Neural cell (in vitro differentiated cells): ENCODE results near the gene ADD3. TPM values are rescaled to one million over a fixed set of nuclear protein-coding genes. Genes with fewer than 3 reads are reported as not detected.

Experiments
- H2AFZ ChIP-seq: fragments of 200-600, 300-800 bp; sonication (generic), shearing (Covaris generic); 2 replicates; pipeline ENCODE4 v1.6.0; 2014; ENCODE audit warnings: low read depth, mild to moderate bottlenecking, antibody characterized with exemption, low read length, moderate library complexity
- H3F3A ChIP-seq: fragments of 200-600 bp; shearing (Covaris generic); 2 replicates; pipeline ENCODE4 v1.6.1; 2016; ENCODE audit warnings: mild to moderate bottlenecking, moderate library complexity, mixed read lengths, antibody characterized with exemption, low read length; ENCODE audit not compliant: insufficient read depth, poor library complexity, severe bottlenecking
- H3K27ac ChIP-seq: fragments of 200-600, 300-800 bp; sonication (generic), shearing (Covaris generic); 2 replicates; pipeline ENCODE4 v1.5.1; 2014; ENCODE audit warnings: mild to moderate bottlenecking, low read length, moderate library complexity
- H3K27me3 ChIP-seq: fragments of 300-800, 200-600 bp; sonication (generic), shearing (Covaris generic); 2 replicates; pipeline ENCODE4 v1.6.0; 2014; ENCODE audit warnings: mild to moderate bottlenecking, low read depth, low read length, moderate library complexity; ENCODE audit not compliant: insufficient read depth
- H3K36me3 ChIP-seq: fragments of 300-800, 200-600 bp; sonication (generic), shearing (Covaris generic); 2 replicates; pipeline ENCODE4 v1.5.1; 2014; ENCODE audit warnings: mild to moderate bottlenecking, antibody characterized with exemption, low read length, moderate library complexity; ENCODE audit not compliant: insufficient read depth
- H3K4me2 ChIP-seq: fragments of 300-800, 200-600 bp; sonication (generic), shearing (Covaris generic); 2 replicates; pipeline ENCODE4 v1.6.0; 2014; ENCODE audit warnings: mild to moderate bottlenecking, low read length
- H3K4me3 ChIP-seq: fragments of 300-800, 200-600 bp; sonication (generic), shearing (Covaris generic); 2 replicates; pipeline ENCODE4 v1.5.1; 2014; ENCODE audit warnings: mild to moderate bottlenecking, low read length, moderate library complexity
- H3K79me2 ChIP-seq: fragments of 200-600 bp; shearing (Covaris generic); replicated peaks from 2 replicates; pipeline ENCODE4 v1.6.0; 2014; ENCODE audit warnings: mild to moderate bottlenecking, low read length, moderate library complexity; ENCODE audit not compliant: insufficient read depth
- H3K9ac ChIP-seq: fragments of 300-800, 200-600 bp; sonication (generic), shearing (Covaris generic); 2 replicates; pipeline ENCODE4 v1.6.1; 2016; ENCODE audit warnings: mild to moderate bottlenecking, low read length, mixed read lengths
- H3K9me2 ChIP-seq: fragments of 200-600 bp; shearing (Covaris generic); 2 replicates; pipeline ENCODE4 v1.6.1; 2016; ENCODE audit warnings: mild to moderate bottlenecking, low read length, mixed read lengths; ENCODE audit not compliant: insufficient read depth
- H3K9me3 ChIP-seq: fragments of 200-600, 300-800 bp; sonication (generic), shearing (Covaris generic); 2 replicates; pipeline ENCODE4 v1.6.1; 2016; ENCODE audit warnings: mild to moderate bottlenecking, mixed run types, low read length, moderate library complexity, mixed read lengths
- H4K20me1 ChIP-seq: fragments of 200-600 bp; shearing (Covaris generic); 2 replicates; pipeline ENCODE4 v1.6.1; 2016; ENCODE audit warnings: mild to moderate bottlenecking, mixed run types; ENCODE audit not compliant: insufficient read depth
- CTCF ChIP-seq: fragments of 450-650 bp; IDR thresholded peaks from 2 replicates; pipeline ENCODE4 v1.5.1; 2014; ENCODE audit warnings: antibody characterized with exemption, mild to moderate bottlenecking, moderate library complexity; ENCODE audit not compliant: poor library complexity, severe bottlenecking
- EP300 ChIP-seq: fragments of 450-650 bp; conservative IDR thresholded peaks from 2 replicates; pipeline ENCODE4 v1.6.1; 2014; ENCODE audit warnings: antibody characterized with exemption, mild to moderate bottlenecking, moderate library complexity; ENCODE audit not compliant: poor library complexity, severe bottlenecking
- EZH2 ChIP-seq: fragments of 200-600, 300-800 bp; shearing (Covaris generic), sonication (generic); IDR thresholded peaks from 2 replicates; pipeline ENCODE4 v1.6.1; 2014; ENCODE audit warnings: antibody characterized with exemption, low read length, borderline replicate concordance, mild to moderate bottlenecking; ENCODE audit not compliant: insufficient read depth, poor library complexity, severe bottlenecking
- MXI1 ChIP-seq: fragments of 450-650 bp; conservative IDR thresholded peaks from 2 replicates; pipeline ENCODE4 v1.6.1; 2014; ENCODE audit warnings: antibody characterized with exemption, mild to moderate bottlenecking; ENCODE audit not compliant: poor library complexity, severe bottlenecking
- POLR2AphosphoS5 ChIP-seq: IDR thresholded peaks from 2 replicates; pipeline ENCODE4 v1.6.1; 2012
- RAD21 ChIP-seq: fragments of 450-650 bp; conservative IDR thresholded peaks from 2 replicates; pipeline ENCODE4 v1.6.1; 2014; ENCODE audit warnings: antibody characterized with exemption, mild to moderate bottlenecking, moderate library complexity
- REST ChIP-seq: IDR thresholded peaks from 2 replicates; pipeline ENCODE4 v1.6.1; 2012; ENCODE audit warnings: borderline replicate concordance
- SMC3 ChIP-seq: fragments of 450-650 bp; conservative IDR thresholded peaks from 2 replicates; pipeline ENCODE4 v1.6.1; 2014; ENCODE audit warnings: antibody characterized with exemption, mild to moderate bottlenecking, moderate library complexity; ENCODE audit not compliant: poor library complexity
- TAF1 ChIP-seq: IDR thresholded peaks from 2 replicates; pipeline ENCODE4 v1.6.1; 2012; ENCODE audit warnings: low read depth
- polyA plus RNA-seq: library from polyadenylated mRNA; depleted of rRNA; stranded (reverse); fragments of >200 nt; gene quantifications from 2 replicates; pipeline ENCODE4 v1.2.3, GENCODE V29; 2014

Gene ADD3
- polyA plus RNA-seq, 1 donor from 2014 or later = 40.6 TPM

GRCh38 chr10:110093722-110094121, 85.9 kb downstream of the ADD3 start:
- no peaks in the 10 kb centered on the region for H3K9me2 ChIP-seq
- TF ChIP-seq EZH2 = no peak
- no peak for TF ChIP-seq POLR2AphosphoS5
- TF ChIP-seq SMC3 = no peak
- TF ChIP-seq EP300 = no peak
- TF ChIP-seq RAD21 = no peak
- no peak for TF ChIP-seq CTCF
- TF ChIP-seq TAF1 = no peak
- no peak for TF ChIP-seq MXI1
- no peak for TF ChIP-seq REST
- H3K4me3 ChIP-seq = no peak overlapping the region
- no peaks in the 10 kb centered on the region for H3K9me3 ChIP-seq
- no peak overlapping the region for H3K9ac ChIP-seq
- no peaks in the 10 kb centered on the region for H3K36me3 ChIP-seq
- H3K27me3 ChIP-seq = no peaks in the 10 kb centered on the region
- no peaks in the 10 kb centered on the region for H4K20me1 ChIP-seq
- no peaks in the 10 kb centered on the region for H3F3A ChIP-seq
- no peak overlapping the region for H2AFZ ChIP-seq
- H3K4me2 ChIP-seq = no peak overlapping the region
- no peak overlapping the region for H3K27ac ChIP-seq
- H3K79me2 ChIP-seq = no peaks in the 10 kb centered on the region

- Histone ChIP-seq H3K9ac (no peak overlapping the region), H3K36me3 (no peaks in the 10 kb centered on the region), H3K79me2 (no peaks in the 10 kb centered on the region), H3K27ac (no peak overlapping the region), H4K20me1 (no peaks in the 10 kb centered on the region), H3F3A (no peaks in the 10 kb centered on the region), H2AFZ (no peak overlapping the region), H3K4me2 (no peak overlapping the region), H3K27me3 (no peaks in the 10 kb centered on the region), H3K9me2 (no peaks in the 10 kb centered on the region), H3K4me3 (no peak overlapping the region), H3K9me3 (no peaks in the 10 kb centered on the region)
- no peak for TF ChIP-seq TAF1
- no peak for TF ChIP-seq EP300
- TF ChIP-seq RAD21 = no peak
- no peak for TF ChIP-seq CTCF
- no peak for TF ChIP-seq MXI1
- TF ChIP-seq POLR2AphosphoS5 = no peak
- TF ChIP-seq REST = no peak
- TF ChIP-seq SMC3 = no peak
- TF ChIP-seq EZH2 = no peak
Measured at GRCh38 chr10:110094786-110095185, 87.0 kb downstream of the ADD3 start.
